ENCODE data around the gene OR2V2.

OR2V2 gene

GRCh38 chr5:181133610-181134231, 13.7 kb upstream of the OR2V2 start:
- no peaks in the 10 kb centered on the region for H3F3A ChIP-seq (ENCODE audit: low read depth)
- no peaks in the 10 kb centered on the region for H3K9me2 ChIP-seq (replicated peaks; ENCODE audit: low read depth, low read length)
- H3K4me1 ChIP-seq (ENCODE audit: insufficient read depth, low read length, poor library complexity, severe bottlenecking) = peaks cover 4% of the 10 kb centered on the region
- H3K9me3 ChIP-seq (ENCODE audit: insufficient read depth, low read depth, low read length) = no peaks in the 10 kb centered on the region
- no peak overlapping the region for H2AFZ ChIP-seq (ENCODE audit: low read length)
- H3K4me3 ChIP-seq (ENCODE audit: low read length, poor library complexity, severe bottlenecking) = no peak overlapping the region
- no peaks in the 10 kb centered on the region for H4K20me1 ChIP-seq (ENCODE audit: insufficient read depth, low read length, poor library complexity, severe bottlenecking)
- H3K36me3 ChIP-seq (ENCODE audit: insufficient read depth, low read length) = no peaks in the 10 kb centered on the region
- H3K4me2 ChIP-seq (ENCODE audit: low read depth, low read length, poor library complexity, severe bottlenecking) = no peak overlapping the region
- no peaks in the 10 kb centered on the region for H3K79me2 ChIP-seq (ENCODE audit: insufficient read depth, low read length)
- TF ChIP-seq CTCF (conservative IDR thresholded peaks at IDR 0.05; ENCODE audit: low read length) (no peak), EZH2phosphoT487 (IDR thresholded peaks at IDR 0.05; ENCODE audit: borderline replicate concordance) (no peak)
- H3K27me3 ChIP-seq (ENCODE audit: insufficient read depth, low read length, poor library complexity, severe bottlenecking) = no peaks in the 10 kb centered on the region
- H3K9ac ChIP-seq (ENCODE audit: low read depth, low read length, poor library complexity, severe bottlenecking) = no peak overlapping the region

- Histone ChIP-seq H3K27me3 (ENCODE audit: insufficient read depth, low read length, poor library complexity, severe bottlenecking) (no peaks in the 10 kb centered on the region), H3K79me2 (ENCODE audit: insufficient read depth, low read length) (no peaks in the 10 kb centered on the region), H4K20me1 (ENCODE audit: insufficient read depth, low read length, poor library complexity, severe bottlenecking) (no peaks in the 10 kb centered on the region), H3K4me2 (ENCODE audit: low read depth, low read length, poor library complexity, severe bottlenecking) (no peak overlapping the region), H3K9me3 (ENCODE audit: insufficient read depth, low read depth, low read length) (no peaks in the 10 kb centered on the region), H3K36me3 (ENCODE audit: insufficient read depth, low read length) (no peaks in the 10 kb centered on the region), H3F3A (ENCODE audit: low read depth) (no peaks in the 10 kb centered on the region), H3K9ac (ENCODE audit: low read depth, low read length, poor library complexity, severe bottlenecking) (no peak overlapping the region), H3K4me3 (ENCODE audit: low read length, poor library complexity, severe bottlenecking) (no peak overlapping the region), H2AFZ (ENCODE audit: low read length) (no peak overlapping the region), H3K4me1 (ENCODE audit: insufficient read depth, low read length, poor library complexity, severe bottlenecking) (peaks cover under 1% of the 10 kb centered on the region), H3K9me2 (replicated peaks; ENCODE audit: low read depth, low read length) (no peaks in the 10 kb centered on the region)
- TF ChIP-seq EZH2phosphoT487 (IDR thresholded peaks at IDR 0.05; ENCODE audit: borderline replicate concordance) (no peak), CTCF (conservative IDR thresholded peaks at IDR 0.05; ENCODE audit: low read length) (no peak)
These were observed 13.1 kb upstream of the OR2V2 start for GRCh38 chr5:181134259-181134658.

GRCh38 chr5:181136361-181136955, 10.9 kb upstream of the OR2V2 start:
- no peak overlapping the region for H3K4me2 ChIP-seq (ENCODE audit: low read depth, low read length, poor library complexity, severe bottlenecking)
- no peak overlapping the region for H2AFZ ChIP-seq (ENCODE audit: low read length)
- H3K9me2 ChIP-seq (replicated peaks; ENCODE audit: low read depth, low read length) = no peaks in the 10 kb centered on the region
- no peaks in the 10 kb centered on the region for H4K20me1 ChIP-seq (ENCODE audit: insufficient read depth, low read length, poor library complexity, severe bottlenecking)
- H3K9me3 ChIP-seq (ENCODE audit: insufficient read depth, low read depth, low read length) = no peaks in the 10 kb centered on the region
- H3K4me3 ChIP-seq (ENCODE audit: low read length, poor library complexity, severe bottlenecking) = no peak overlapping the region
- no peak overlapping the region for H3K9ac ChIP-seq (ENCODE audit: low read depth, low read length, poor library complexity, severe bottlenecking)
- no peaks in the 10 kb centered on the region for H3F3A ChIP-seq (ENCODE audit: low read depth)
- TF ChIP-seq EZH2phosphoT487 (IDR thresholded peaks at IDR 0.05; ENCODE audit: borderline replicate concordance) = no peak
- TF ChIP-seq CTCF (conservative IDR thresholded peaks at IDR 0.05; ENCODE audit: low read length) = no peak
- H3K79me2 ChIP-seq (ENCODE audit: insufficient read depth, low read length) = no peaks in the 10 kb centered on the region
- no peaks in the 10 kb centered on the region for H3K27me3 ChIP-seq (ENCODE audit: insufficient read depth, low read length, poor library complexity, severe bottlenecking)
- H3K4me1 ChIP-seq (ENCODE audit: insufficient read depth, low read length, poor library complexity, severe bottlenecking) = no peaks in the 10 kb centered on the region
- no peaks in the 10 kb centered on the region for H3K36me3 ChIP-seq (ENCODE audit: insufficient read depth, low read length)

Data from Loucy (cell line).